Urothelium cell line (cell line): ENCODE results near the gene RGS3.

Experiments used
- DNase-seq: peaks from one replicate; pipeline ENCODE4 v3.0.0; 2011; ENCODE audit warnings: low spot score, mixed read lengths
- FAIRE-seq: peaks from 2 replicates; lab custom pipeline; 2011; peaks lifted over from hg19 to GRCh38; lab: Jason Lieb, UNC

Gene RGS3

DNA sequence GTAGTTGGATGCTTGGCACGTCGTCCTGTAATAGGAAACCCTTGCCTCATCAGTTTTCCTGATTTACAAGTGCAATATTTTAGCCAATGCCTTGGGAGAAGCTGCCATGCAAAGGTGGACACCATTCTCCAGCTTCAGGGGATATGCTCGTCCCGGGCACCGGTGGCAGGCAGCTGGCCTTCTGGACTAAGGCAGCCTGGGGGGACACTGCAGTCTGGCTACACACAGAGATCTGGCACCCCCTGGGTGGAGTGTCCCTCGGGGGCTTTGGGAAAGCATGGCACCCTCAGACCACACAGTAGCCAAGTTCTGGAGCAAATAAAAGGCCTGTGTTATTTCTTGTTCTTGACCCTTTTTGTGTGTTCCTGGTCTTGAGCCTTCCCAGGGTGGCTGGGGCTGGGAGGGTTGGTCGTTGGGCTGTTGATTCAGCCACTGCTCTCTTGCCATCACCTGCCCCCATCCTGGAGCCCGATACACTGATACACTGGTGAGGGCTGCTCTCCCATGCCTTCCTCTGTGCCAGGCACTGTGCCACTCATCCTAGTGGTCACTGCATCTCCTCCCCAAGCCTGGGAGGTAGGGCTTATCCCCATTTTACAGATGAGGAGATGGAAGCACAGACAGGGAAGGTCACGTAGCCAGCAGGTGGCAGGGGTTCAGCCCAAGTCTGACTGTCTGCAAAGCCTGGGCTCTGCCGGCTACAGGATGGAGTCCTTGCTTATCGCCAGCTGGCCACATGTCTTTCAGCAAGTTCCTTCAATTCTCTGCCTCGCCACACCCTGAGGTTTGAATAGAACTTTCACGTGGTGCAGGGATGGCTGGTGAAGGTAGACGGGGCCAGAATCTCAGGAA is 134.1 kb downstream of the RGS3 start:
- DNase-seq, result no peak
- no peak for FAIRE-seq

DNA sequence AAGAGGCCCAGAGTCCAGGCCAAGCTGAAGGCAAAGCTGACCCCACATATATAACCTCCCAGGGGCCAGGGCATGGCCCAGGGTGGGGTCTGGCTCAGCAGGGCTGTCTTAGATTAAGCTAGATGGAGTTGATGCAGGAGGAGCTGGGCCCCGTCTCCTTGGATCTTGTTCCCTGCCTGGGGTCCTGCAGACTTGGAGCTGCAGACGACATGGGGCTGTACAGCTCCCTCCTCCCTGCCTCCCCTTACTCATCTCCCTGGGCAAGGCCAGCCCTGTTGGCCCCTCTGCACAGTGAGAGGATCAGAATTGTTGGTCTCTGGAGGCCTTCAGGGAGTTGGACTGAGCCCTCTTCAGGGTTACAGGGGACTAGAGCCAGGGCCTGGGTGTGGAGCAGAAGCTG is 134.9 kb downstream of the RGS3 start:
- FAIRE-seq, result no peak
- DNase-seq, result no peak

DNA sequence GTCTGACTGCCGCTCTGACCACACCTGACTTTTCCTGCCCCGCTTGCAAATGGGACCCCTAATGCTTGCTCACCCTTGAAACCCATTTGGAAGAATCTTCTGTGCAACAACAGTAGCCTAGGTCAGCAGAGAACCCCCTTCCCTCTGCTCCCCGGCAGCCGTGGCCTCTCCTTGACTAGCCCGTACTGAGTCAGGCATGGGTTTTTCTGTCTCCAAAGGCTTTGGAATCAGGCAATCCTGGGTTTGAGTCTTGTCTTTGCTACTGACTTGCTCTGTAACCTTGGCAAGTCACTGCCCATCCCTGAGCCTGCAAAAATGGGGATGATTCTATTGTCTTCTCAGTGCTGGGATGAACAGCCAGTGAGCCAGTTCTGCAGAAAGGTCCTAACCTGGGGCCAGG is 135.4 kb downstream of the RGS3 start:
- DNase-seq, result no peak
- no peak for FAIRE-seq

DNA sequence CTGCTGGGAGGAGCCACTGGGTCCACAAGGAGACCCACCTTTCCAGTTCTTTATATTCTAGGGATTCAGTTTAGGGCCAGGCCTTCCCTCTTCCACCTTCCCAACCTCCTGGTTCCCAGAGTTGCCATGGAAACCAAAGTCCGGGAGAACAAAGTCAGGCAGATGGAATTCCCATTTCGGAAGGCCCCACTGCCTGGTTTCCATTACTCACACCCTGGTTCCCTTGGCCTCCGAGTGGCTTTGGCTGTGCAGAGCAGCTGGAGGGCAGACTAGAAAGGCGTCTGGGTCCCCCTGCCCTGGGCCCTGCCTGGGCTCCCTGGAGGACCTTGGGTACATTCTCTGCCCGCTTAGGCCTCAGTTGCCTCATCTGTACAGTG is 136.1 kb downstream of the RGS3 start:
- FAIRE-seq (no peak), DNase-seq (peak; percentile 54)

DNA sequence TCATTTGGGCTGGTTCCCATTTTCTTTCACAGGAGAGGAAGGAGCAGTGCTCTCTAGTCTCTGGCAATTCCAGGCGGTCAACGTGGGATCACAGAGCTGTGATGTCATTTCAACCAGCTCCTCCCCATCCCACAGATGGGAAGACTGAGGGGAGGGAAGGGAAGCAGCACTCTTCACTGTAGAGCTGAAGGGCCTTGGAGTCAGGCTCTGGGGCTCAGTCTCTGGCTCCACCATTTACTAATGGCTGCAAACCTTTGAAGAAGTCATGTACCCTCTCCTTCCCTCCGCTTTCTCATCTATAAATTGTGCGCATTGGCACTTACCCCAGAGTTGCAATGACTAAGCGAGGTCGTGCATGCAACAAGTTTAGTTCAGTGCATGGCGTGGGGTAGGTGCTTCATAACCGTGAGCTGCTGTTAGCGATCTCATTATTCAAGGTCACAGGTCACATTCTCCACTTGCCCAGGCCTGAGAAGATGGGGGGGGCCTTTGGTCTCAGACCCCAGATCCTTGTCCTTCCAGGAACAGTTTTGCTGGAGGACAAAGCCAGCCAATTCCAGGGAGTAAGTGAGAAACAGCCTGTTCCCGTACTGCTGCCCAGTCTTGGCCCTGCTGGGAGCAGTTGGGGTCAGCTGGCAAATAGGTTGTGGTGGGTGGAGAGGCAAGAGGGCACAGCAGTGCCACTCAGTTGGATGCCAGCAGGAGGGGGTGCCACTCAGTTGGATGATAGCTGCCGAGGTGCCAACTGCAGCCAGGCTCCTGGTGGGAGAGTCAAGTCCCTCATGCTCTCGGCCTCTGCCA is 136.7 kb downstream of the RGS3 start:
- FAIRE-seq (no peak), DNase-seq (no peak)

DNA sequence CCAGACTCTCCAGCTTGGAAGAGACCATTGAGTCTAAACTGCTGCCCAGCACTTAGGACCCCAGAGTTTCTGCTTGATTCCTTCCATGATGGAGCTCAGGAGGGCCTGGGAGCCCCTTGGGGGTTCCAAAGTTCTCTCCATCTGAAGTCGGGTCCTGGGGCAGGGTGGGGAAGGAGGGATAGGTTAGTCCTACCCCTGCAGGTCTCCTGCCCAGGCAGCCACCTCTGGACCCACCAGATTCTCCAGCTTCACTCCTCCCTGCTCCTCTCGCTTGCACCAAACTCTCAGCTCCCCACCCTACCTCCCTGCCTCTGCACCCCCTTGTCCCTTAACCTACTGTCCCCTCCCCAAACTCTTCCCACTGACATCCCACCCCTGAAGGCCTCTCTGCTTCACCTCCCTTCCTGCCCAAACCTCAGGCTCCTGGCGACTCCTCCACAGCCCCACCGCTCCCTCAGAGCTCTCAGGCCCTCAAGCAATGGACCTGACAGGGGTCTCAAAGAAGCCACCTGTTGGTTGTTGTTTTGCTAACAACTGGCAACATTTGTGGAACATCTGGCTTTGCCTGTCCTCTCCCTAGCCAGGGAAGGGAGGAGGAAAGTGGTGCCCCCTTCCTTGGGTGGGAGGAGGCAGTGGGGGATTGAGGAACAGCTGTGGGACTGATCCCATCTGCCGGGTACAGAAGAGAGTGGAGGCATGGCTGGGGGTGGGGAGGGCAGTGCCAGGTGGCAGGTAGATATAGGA is 137.5 kb downstream of the RGS3 start:
- FAIRE-seq, result no peak

DNA sequence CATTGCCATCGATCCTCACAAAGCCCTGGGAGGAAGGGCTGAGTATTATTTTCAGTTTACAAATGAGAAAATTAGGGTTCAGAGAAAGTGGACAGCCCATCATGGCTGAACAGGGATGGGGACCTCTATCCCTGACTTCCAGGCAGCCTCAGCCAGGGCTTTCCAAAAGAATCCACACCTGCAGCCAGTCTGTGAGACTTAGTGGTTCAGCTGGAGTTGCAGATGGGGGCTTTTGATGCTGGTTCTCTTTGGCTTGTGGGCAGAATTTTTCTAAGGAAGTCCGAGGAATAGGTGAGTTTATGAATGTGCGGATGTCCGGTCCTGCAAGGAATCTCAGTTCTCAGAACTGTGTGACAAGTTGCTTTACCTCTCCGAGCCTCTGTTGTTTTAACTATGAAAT is 138.1 kb downstream of the RGS3 start:
- FAIRE-seq (no peak), DNase-seq (no peak)

More for the DNA sequence above, 137.5 kb downstream of the RGS3 start:
- DNase-seq, result no peak

DNA sequence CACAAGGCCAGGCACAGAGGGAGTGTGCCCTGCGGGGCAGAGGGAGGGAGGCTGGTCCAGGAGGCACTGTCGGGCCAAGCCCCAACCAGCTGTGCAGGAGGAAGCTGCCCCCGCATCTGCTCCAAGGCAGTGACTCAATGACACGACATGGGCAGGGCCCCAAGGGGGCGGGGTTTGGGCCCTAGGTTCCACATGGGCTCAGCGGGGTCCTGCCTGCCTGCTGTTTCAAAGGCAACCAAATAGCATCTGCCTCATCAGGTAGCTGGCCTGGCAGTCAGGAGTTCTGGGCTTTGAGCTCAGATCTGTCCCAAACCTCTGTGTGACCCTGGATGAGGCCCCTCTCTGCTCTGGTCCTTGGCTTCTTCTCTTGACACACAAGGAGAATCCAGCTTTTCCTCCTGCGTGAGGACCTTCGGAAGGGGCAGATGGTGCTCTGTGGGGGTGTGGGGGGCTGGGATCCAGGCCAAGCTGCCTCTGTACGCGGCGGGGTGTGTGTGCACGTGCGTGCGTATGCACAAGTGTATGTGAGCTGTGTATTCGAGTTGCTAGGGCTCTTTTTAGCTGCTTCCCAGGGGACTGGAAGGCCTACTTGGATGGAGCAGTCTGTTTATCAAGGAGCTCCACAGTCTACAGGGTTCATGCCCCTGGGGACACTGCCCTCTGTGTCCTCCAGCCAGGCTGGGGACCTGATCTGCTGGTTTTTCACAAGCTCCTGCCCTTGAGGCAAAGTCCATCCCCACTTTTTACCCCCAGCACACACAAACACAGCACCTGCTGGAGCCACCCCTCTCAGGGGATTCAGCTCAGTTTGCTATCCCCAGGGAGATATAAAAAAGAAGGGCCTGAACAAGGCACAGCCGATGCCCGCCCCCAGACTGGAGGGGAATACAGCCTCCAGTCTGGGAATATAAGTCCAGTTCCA is 138.9 kb downstream of the RGS3 start:
- DNase-seq (peak; percentile 84), FAIRE-seq (peak; percentile 65)

DNA sequence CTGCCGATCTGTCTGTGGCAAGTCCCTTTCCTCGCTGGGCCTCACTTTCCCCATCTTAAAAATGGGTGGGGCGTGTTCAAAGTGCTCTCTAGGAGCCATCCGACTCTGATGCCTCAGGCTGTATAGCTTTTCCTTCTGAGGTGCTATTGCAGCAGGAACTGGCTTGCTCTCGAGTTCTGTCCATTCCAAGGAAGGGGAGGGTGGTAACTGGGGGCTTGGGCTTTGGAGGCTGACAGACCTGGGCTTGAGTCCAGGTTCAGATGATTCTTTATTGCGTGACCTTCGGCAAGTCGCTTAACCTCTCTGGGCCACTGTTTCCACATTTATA is 139.5 kb downstream of the RGS3 start:
- FAIRE-seq (no peak), DNase-seq (no peak)

DNA sequence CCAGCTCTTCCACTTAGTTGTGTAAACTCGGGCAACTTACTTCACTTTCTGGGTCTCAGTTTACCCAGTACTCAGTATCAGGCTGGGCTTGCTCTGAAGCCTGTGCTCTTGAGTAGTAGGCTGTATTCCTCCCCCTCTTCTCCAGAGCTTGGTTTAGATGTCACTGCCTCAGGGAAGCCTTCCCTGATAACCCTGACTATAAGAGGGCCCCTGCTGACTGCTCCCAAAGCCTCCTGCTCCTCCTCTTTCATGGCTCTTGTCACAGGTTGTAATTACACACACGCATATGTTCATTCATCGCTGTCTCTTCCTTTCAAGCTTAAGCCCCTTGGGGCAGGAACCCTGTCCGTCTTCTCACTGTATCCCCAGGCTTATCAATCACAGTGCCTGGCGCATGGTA is 140.2 kb downstream of the RGS3 start:
- no peak for DNase-seq
- FAIRE-seq, result no peak

DNA sequence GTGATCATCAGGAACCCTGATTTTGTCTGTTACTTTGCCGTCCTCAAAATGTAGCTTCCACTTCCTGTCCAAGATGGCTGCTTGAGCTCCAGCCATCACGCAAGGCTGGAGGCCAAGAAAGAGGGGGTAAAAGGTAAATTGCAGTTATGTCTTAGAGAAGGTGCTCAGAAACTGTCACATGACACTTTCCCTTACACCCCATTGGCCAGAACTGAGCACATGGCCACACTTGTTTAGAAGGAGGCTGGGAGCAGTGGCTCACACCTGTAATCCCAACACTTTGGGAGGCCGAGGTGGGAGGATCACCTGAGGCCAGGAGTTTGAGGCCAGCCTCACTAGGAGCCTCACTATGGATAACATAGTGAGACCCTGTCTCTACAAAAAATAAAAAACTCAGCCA is 140.9 kb downstream of the RGS3 start:
- FAIRE-seq, result no peak

DNA sequence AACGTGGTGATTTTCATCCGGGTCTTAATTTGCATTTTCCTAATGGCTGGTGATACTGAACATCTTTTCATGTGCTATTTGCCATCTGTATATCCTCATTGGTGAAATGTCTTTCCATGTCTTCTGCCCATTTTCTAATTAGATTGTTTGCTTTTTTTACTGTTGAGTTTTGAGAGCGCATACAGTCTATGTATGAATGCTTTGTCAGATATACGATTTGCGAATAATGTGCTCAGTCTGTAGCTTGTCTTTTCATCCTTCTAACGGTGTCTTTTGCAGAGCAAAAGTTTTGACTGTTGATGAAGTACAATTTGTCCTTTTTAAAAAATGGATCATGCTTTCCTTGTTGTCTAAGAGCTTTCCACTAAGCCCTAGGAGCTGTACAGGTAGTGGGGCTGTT is 143.0 kb downstream of the RGS3 start:
- DNase-seq, result no peak
- FAIRE-seq, result no peak

More for the DNA sequence above, 140.9 kb downstream of the RGS3 start:
- DNase-seq, result no peak

DNA sequence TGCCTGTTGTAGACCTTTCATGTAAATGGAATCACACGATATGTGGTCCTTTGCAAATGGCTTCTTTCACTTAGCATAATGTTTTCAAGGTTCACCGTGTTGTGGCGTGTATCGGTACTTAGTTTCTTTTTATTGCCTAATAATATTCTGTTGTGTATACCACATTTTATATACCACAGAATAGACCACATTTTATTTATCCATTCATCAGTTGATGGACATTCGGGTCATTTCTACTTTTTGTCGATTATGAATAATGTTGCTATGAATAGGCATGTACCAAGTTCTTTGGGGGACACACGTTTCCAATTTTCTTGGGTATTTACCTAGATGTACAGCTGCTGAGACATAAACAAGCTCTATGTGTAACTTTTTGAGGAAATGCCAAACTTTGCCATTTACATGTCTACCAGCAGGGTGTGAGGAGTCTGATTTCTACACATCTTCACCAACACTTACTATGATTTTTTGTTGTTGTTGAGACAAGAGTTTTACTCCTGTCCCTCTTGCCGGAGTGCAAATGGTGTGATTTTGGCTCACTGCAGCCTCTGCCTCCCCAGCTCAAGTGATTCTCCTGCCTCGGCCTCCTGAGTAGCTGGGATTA is 144.7 kb downstream of the RGS3 start:
- DNase-seq (no peak), FAIRE-seq (no peak)

DNA sequence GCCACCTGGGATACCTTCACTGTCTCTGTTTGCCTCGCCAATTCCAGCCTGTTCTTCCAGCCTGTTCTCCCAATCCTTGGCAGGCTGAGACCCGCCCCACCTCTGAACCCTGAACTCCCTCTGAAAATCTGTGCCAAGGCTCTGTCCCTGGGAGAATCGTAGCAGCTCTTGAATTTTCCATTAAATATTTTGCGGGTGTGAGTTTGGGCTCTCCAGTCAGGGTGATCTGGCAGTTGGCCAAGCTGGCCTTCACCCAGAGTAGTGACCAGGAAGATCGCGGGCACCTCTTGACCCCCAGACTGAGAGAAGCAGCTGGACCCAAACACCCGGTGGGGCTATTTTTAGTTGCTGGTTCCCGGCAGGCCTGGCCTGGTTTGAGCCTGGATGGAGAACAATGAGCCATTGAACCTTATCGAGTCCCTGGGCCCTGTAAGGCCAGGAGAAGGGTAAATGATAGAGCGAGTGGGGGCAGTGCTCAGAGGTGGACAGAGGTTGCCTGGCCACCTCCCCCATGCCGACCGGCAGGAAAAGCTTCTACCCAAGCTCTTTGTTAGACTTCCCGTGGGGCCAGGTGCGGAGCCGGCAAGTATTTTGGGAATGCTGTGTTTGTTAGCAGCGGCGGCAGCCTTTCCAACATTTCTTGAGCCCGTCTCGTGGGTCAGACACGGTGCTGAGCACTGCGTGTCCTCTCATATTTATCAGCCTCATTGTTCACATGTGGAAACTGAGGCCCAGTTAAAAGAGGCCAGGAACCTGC is 146.2 kb downstream of the RGS3 start:
- DNase-seq (peak; percentile 44), FAIRE-seq (no peak)

DNA sequence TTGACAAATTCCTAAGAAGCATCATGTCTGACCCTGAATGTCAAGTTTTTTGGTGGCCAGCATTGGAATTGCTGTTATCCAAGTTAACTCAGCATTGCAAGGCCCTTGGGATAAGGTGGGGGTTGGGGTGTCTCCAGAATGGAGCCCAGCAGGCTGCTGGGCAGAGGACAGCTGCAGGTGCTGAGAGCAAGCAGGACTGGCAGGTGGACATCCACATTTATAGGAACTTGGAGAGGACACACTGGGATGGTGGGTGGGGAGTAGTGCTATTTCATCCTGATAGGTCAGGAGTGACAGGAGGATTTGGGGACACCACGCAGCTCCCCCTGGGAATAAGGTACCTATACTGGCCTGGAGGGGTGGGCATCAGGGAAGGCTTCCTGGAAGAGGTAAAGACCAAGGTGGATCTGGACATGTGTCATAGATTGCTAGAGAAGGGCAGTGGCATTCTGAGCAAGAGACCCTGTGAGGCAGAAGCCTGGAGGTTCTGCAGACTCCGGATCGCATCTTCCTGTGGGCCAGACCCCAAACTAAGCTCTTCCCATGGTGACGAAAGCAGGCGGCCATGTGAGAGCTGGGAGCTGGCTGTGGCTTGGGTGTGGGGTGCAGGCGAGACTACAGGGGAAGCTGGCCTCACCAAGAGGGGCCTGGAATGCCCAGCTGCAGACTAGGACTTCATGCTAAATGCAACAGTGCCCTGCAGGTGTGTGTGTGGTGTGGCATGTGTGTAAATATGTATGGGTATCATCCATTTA is 148.1 kb downstream of the RGS3 start:
- no peak for DNase-seq
- no peak for FAIRE-seq

DNA sequence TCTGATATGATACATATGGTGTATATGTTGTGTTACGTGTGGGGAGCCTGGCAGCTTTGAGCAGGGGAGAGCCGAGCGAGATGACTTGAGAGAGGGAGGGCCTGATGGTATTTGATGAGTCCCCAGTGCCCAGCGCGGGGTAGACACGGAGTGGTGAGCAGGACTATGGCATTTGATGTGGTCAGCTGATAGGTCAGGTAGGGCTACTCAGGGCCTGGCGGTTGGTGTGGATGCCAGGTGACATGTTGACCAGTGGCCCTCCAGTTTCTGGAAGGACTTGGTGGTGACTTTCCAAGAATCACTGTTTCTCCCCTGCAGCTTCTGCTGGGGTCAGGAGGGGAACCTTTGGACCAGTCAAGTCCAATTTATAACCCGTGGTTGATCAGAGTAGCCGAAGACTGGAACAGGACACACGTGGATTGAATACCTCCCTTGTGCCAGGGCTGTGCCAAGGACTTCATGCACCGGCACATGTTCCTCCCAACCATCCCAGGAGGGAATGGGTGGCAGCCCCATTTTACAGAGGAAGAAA is 148.8 kb downstream of the RGS3 start:
- no peak for FAIRE-seq
- no peak for DNase-seq

DNA sequence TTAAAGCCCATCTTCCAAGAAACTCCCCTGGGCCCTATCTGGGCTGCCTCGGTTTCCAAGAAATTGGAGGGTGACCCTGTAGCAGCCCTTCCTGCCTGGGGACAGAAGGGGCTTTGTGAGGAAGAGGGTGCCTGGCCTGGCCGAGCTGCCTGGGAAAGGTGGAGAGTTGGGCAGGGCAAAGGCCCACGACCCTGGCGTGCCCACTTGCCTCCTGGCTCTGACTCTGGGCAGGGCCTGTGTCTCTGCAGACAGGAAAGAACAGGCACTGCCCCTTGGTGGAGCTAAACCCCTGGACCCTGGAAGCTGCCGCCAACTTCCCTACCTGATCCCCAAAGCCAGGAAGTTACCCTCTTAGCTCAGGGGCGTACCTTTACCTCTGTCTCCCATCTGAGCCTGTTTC is 149.3 kb downstream of the RGS3 start:
- no peak for DNase-seq
- FAIRE-seq, result no peak

DNA sequence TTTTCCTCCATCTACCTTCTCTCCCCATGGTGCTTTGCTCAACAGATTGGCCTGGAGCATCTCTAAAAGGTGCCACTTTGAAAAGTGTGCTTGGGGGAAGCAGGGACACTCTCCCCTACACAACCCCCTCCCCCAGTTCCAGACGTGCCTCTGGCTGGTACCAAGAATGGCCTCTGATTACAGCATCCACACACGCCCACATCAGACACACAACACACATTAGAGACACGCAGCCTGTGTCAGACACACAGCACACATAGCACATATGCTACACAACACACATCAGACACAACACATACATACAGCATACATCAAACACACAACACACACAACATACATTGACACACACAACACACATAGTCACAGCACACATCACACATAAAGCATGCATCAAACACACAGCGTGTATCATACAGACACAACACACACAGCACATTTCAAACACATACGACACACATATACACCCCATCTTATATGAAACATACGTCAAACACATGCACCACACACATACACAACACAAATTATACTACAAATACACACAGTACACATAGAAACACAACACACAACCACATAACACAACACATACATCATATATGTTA is 150.4 kb downstream of the RGS3 start:
- no peak for DNase-seq
- FAIRE-seq, result peak; percentile 70
